Kidney epithelial cell (primary cell): ENCODE results near the gene SLC35D2. TPM values are rescaled to one million over a fixed set of nuclear protein-coding genes. Genes with fewer than 3 reads are reported as not detected.

ENCODE experiments used
- DNase-seq: peaks from one replicate; pipeline ENCODE4 v3.0.0-alpha.2; 2010; ENCODE audit warnings: low read depth
- H3K27me3 ChIP-seq: 2 replicates; pipeline ENCODE4 v1.6.0; 2011; ENCODE audit warnings: low read length; ENCODE audit not compliant: control insufficient read depth, insufficient read depth
- H3K36me3 ChIP-seq: 2 replicates; pipeline ENCODE4 v1.5.1; 2011; ENCODE audit warnings: low read length; ENCODE audit not compliant: control insufficient read depth, insufficient read depth
- H3K4me3 ChIP-seq: 2 replicates; pipeline ENCODE4 v1.5.1; 2011; ENCODE audit warnings: low read depth, mild to moderate bottlenecking, control low read depth, low read length
- total RNA-seq: library from RNA; depleted of rRNA; stranded (reverse); fragments of >200 nt; gene quantifications from 2 replicates; pipeline ENCODE4 v1.2.3, GENCODE V29; 2015
- TF ChIP-seq, protein P1 (sequence below): IDR thresholded peaks from 2 replicates; pipeline ENCODE4 v1.5.1; 2011; ENCODE audit warnings: mild to moderate bottlenecking, moderate library complexity, low read length, control low read depth, inconsistent platforms; ENCODE audit not compliant: insufficient read depth, poor library complexity, severe bottlenecking

SLC35D2 gene
- total RNA-seq, 1 donor from 2014 or later: 49.5 TPM

DNA sequence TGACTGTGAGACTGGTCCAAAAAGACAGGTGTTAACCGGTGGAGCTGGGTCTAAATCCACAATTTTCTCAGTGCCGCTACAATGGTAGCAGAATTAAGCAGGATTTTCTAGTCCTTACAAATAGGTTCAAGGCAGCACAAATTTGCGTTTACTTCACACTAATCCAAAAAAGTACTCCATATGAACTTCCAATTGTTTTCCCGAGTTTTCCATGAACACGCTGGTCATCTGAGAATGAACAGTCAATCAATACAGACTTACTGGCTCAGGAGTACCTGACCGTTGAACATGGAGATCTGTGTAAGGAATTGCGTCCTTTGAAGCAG lies 709 bp downstream of the SLC35D2 start:
- DNase-seq: no peak
- H3K27me3 ChIP-seq: no peaks in the 10 kb centered on the region
- peak overlapping the region; percentile 61 for H3K4me3 ChIP-seq
- TF ChIP-seq, protein P1, sequence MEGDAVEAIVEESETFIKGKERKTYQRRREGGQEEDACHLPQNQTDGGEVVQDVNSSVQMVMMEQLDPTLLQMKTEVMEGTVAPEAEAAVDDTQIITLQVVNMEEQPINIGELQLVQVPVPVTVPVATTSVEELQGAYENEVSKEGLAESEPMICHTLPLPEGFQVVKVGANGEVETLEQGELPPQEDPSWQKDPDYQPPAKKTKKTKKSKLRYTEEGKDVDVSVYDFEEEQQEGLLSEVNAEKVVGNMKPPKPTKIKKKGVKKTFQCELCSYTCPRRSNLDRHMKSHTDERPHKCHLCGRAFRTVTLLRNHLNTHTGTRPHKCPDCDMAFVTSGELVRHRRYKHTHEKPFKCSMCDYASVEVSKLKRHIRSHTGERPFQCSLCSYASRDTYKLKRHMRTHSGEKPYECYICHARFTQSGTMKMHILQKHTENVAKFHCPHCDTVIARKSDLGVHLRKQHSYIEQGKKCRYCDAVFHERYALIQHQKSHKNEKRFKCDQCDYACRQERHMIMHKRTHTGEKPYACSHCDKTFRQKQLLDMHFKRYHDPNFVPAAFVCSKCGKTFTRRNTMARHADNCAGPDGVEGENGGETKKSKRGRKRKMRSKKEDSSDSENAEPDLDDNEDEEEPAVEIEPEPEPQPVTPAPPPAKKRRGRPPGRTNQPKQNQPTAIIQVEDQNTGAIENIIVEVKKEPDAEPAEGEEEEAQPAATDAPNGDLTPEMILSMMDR: no peak
- no peaks in the 10 kb centered on the region for H3K36me3 ChIP-seq

DNA sequence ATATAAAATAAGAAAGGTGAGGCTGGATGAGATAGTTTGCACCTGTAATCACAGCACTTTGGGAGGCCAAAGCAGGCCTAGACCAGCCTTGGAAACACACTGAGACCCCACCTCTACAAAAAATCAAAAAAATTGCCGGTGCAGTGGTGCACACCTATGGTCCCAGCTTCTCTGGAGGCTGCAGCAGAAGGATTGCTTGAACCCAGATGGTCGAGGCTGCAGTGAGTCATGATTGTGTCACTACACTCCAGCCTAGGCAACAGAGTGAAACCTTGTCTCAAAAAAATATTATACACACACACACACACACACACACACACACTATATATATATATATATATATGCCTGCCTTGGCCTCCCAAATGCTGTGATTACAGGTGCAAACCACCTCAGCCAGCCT lies 1.3 kb downstream of the SLC35D2 start:
- TF ChIP-seq, protein P1: no peak
- no peaks in the 10 kb centered on the region for H3K27me3 ChIP-seq
- DNase-seq: no peak
- H3K36me3 ChIP-seq: no peaks in the 10 kb centered on the region
- no peak overlapping the region for H3K4me3 ChIP-seq

DNA sequence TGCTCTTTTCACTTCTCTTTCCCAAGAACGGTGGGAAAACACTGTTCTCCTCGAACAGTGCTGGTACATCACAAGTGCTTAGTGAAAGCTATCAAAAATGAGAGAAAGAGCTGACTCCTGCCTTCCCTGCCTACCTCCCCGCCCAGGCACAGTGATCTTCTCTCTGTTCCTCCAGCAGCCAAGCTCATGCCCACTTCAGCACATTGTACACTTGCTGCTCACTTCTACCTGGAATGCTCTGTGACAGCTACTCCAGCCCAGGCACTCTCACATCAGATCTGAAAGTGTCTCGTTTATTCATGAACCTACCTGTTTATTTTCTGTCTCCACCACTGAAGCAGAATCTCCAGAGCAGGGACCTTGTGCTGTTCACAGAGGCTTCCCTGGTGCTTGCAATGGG lies 1.8 kb downstream of the SLC35D2 start:
- H3K4me3 ChIP-seq: no peak overlapping the region
- H3K36me3 ChIP-seq: no peaks in the 10 kb centered on the region
- TF ChIP-seq, protein P1: no peak
- no peaks in the 10 kb centered on the region for H3K27me3 ChIP-seq
- no peak for DNase-seq

DNA sequence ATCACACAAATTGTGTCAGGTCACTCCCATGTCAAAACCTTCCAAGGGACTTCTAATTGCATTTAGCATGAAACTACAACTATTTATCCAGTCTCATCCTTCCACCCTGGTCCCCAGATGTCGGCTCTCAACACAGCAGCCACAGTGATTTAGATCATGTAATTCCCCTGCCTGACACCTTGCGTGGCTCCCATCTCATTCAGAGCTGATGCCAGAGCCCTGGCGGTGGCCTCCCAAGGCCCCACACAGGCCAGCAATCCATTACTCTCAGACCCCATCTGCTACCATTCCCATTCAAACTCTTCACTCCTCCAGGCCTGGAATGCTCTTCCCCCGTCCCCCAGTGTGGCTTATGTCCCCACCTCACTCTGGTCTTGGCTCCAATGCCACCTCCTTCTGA lies 2.4 kb downstream of the SLC35D2 start:
- TF ChIP-seq, protein P1: no peak
- H3K27me3 ChIP-seq: no peaks in the 10 kb centered on the region
- DNase-seq: no peak
- no peaks in the 10 kb centered on the region for H3K36me3 ChIP-seq
- H3K4me3 ChIP-seq: no peak overlapping the region

DNA sequence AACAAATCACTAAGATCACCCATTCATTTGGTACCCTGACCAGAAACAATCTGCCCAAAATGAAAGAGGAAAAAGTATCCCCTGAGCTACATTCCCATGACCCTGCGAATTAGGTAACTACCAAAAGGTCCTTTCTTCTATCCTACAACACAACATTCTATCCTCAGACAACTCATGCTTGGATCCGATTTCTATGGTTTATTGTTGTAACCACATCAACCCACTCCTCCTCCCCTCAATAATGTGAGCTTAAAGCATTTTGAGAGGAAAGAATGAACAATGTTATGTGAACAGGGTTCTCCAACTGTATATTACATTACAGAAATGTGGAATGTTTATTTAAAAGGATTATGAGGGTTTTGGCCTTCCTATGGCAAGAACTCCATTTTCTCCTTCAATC lies 4.0 kb downstream of the SLC35D2 start:
- DNase-seq: no peak
- H3K36me3 ChIP-seq: no peaks in the 10 kb centered on the region
- no peaks in the 10 kb centered on the region for H3K27me3 ChIP-seq
- TF ChIP-seq, protein P1: no peak
- no peak overlapping the region for H3K4me3 ChIP-seq

DNA sequence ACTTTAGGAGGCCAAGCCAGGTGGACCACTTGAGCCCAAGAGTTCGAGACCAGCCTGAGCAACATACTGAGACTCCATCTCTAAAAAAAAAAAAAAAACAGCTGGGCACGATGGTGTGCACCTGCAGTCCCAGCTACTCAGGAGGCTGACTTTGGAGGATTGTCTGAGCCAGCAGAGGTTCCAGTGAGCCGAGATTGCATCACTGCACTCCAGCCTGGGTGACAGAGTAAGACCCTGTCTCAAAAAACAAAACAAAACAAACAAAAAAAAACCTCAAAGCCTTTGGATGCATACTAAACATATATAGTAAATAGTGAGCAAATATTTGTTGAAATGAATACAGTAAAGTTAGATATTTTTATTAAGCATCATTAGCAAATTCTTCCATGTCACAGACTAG lies 5.3 kb downstream of the SLC35D2 start:
- TF ChIP-seq, protein P1: no peak
- no peak for DNase-seq
- Histone ChIP-seq H3K36me3 (no peaks in the 10 kb centered on the region), H3K4me3 (no peak overlapping the region), H3K27me3 (no peaks in the 10 kb centered on the region)
